HG03066 (cell line): Measurements from ENCODE around the gene AP1AR.
"Not testable (repeated sequence)": the region's sequence is repeated elsewhere in the genome, so short reads cannot be mapped to it uniquely, and the experiment has no call there.

Experiments
- ATAC-seq: cut with Tn5 transposase; IDR thresholded peaks from one replicate; pipeline ENCODE4 v1.9.1; 2021; ENCODE audit warnings: low read depth; ENCODE audit not compliant: unreplicated experiment

The AP1AR gene

DNA sequence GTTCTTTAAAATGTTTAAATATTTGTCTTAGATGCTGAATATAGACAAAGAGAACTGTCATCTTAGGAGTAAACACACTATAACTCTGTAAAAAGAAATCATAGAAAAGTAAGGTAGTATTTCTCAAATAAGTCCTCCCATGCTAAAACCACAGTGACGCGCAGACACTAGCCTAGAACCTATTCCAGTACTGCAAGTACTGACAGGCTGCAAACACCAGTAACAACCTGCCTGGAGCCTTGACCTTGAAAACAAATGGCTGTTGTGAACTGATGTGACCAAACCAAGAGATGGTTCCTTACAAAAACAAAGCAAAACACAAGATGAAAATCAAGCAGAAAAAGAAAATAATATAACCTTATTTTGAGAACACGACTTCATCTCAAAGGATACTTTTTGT is 45.6 kb downstream of the AP1AR start:
- no peak for ATAC-seq

DNA sequence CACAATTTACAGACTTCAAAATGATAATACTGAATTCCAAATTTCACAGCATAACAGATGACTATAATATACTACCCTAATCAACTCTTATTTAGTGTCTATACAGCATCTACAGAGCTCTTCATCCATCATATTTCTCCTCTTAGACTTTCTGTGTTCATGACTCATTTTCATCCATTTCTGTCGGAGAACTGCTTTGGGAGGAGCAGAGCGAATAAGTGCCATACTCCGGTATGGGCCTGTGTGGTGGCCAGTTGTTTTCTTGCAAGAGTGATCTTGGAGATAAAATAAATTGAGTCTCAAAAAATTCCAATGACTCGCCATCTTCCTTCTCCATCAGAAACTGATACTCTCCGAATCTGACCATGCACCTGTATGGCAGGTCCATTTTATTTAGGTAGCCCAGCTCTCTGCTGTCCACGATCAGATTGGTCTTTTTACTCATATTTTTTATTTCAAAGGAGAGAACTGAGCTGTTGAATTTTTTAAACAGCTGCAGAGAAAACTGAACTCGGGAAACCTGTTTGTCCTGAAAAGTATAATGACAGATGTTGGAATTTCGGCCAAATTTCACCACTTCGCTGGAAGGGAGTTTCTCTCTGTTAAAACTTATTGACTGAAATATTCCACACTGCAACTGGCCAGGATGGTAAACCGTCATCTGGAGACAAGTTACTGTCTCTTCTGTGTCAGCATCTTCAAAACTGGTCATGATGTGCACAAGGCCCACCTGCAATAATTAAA is 46.3 kb downstream of the AP1AR start:
- no peak for ATAC-seq

DNA sequence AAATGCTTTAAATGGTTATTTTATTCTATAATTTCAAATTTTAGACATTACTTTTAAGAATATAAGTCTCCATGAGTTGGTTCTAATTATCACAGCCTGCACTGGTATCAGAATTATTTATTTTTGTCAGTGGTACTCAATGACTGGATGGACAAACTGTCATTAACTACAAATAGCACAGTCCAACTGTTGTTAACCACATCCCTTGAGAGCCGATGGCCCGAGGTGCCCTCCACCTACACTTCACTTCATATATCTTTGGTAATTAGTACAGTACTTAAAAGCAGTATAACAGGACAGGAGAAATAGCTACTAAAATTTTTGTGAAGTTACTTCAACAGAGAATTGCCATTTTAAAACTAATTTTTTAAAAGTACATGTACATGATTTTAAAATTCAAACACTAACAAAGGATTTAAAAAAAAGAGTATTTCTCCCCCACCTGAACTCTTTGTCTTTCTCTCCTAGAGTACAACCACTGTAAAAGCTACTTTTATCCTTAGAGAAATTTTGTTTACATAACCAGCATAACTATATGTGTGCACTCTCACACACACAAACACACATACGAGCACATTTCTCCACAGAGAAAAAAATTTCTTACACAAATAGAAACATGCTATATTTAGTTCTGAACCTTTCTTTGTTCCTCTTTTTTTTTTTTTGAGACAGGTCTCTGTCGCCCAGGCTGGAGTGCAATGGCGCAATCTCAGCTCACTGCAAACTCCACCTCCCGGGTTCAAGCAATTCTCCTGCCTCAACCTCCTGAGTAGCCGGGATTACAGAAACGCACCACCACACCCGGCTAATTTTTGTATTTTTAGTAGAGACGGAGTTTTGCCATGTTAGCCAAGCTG is 47.7 kb downstream of the AP1AR start:
- ATAC-seq: peak; percentile 57

DNA sequence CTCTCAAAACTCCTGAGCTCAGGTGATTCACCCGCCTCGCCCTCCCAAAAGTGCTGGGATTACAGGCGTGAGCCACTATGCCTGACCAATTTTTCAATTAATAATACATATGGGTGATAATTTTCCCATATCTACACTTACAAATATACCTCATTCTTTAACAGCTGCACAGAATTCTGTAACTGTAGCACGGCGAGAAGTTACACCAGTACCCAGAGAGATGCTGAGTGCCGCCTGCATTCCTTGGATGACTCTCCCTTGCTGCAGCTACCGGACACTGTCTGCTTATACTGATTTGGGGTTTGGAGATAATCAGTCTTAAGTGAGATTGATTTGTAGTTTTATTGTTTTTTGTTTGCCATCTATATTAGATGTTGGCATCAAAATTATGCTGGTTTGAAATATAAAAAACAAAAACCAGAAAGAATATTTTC is 48.3 kb downstream of the AP1AR start:
- peak; percentile 35 for ATAC-seq

DNA sequence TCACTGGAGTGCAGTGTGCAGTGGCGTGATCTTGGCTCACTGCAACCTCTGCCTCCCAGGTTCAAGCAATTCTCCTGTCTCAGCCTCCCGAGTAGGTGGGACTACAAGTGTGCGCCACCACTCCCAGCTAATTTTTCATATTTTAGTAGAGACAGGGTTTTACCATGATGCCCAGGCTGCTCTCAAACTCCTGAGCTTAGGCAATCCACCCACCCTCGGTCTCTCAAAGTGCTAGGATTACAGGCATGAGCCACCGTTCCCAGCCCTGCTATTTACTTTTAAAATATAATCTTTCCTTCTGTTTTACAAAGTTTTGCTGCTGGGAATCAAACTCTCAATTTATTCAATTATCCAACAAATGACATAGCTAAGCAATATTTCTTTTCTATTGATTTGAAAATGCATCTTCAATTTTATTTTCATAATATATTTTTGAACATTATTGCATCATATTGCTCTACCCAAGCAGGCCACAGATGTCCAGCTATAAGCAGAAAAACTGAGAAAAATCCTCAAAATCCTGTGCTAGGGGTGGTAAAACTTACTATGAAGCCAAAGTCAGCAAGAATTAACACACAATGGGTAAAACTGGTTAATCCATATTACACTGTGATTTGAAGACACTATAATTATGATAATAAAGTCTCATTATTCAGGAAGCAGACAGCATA is 48.9 kb downstream of the AP1AR start:
- ATAC-seq: no peak

GRCh38 chr4:112281895-112282398 is 50.4 kb downstream of the AP1AR start:
- not testable (repeated sequence) for ATAC-seq

DNA sequence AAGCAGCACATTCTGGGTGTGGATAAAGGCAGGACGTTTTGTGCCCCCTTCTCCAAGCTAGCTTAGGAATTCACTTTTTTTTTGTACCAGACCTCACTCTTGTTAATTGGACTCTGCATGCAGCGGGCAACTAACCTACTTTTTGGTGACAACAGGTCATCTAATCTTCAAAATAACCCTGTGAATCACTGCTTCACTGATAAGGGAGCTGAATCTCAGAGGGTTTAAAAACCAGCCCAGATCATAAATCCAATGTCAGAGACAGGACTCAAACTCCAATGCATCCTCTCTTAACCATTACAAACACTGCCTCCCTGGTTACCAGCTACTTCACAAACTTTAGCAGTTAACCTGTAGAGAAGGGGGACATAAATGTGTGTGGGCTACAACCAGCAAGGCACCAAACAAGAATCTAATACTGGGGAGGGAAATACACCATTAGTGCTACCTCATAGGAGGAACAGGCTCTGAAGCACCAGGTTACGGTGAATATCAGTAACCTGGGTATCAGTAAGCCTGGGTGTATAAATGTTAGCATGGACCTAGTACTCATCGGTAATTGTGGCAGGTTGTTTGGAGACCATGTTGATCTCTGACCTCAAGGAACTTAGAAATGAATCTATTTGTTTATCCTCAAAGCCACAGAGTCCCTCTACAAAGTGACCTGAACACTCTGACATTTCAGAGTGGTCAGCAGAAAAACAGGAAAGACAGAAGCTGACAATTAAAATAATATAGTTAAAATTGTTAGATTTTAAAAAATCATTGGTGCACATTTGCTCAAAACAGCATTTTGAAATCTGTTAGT is 51.5 kb downstream of the AP1AR start:
- no peak for ATAC-seq

DNA sequence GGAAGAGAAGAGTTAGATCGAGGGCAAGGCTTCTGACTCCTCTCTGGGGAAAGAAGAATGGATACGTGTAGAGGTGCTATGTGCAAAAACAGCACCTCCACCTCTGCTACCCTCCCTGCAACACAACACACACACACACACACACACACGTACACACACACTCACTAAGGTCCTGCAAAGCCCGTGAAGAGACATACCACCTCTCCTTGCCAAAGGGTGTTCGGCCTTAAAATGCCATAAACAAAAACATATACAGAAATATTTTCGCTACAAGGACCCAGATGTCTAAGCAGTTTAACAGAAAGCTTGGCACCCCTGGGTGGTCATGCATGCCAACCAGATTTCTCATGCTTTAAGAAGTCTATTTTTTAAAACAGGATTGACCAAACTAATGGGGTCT is 52.6 kb downstream of the AP1AR start:
- no peak for ATAC-seq

GRCh38 chr4:112284662-112285411 is 53.2 kb downstream of the AP1AR start:
- ATAC-seq: no peak

DNA sequence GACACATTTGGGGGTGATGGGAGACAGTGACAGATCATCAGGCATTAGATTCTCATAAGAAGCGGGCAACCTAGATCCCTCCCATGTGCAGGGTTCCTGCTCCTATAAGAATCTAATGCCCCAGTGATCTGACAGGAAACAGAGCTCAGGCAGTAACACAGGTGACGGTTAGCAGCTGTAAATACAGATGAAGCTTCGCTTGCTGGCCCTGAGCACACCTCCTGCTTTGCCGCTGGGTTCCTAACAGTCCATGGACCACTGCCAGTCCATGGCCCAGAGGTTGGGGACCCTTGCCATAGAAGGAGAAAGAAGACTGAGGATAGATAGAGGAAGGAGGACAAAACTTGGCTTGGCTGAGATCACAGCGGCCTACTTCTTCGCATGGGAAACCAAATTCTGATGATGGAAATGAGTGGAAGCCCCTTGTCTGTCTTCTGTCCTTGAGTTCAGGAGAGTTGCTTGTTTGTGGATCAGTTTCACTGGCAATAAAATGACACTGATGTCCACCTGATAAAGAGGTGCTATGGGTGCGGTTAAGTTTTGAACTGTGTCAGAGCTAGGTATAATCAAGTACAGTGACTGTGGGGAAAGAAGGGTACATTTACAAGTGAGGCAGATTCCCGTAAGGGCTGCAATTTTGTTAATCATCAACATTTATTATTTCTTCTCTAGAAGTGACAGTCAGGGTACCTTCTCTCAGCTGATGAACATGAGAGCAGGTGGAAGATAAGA is 55.8 kb downstream of the AP1AR start:
- peak; percentile 20 for ATAC-seq

DNA sequence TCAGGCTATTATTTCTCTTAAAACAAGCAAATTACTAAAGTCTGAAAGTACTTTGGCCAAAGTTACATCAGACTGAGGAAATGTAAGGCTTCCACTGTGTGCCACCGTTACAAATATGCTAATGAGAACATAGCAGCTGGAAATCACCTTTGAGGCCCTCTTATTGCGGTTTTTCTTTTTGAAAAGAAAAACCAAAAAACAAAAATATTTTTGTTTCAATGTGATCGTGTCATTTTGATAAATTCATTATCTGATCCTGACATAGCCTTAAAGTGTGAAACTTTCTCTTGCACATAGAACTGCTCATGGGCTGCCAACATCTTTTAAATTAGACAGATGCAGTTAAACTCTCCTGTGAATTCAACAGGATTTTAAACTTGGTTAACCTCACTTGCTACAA is 56.9 kb downstream of the AP1AR start:
- ATAC-seq: peak; percentile 30

- ATAC-seq: no peak
These were observed 58.0 kb downstream of the AP1AR start for GRCh38 chr4:112289407-112290253.

DNA sequence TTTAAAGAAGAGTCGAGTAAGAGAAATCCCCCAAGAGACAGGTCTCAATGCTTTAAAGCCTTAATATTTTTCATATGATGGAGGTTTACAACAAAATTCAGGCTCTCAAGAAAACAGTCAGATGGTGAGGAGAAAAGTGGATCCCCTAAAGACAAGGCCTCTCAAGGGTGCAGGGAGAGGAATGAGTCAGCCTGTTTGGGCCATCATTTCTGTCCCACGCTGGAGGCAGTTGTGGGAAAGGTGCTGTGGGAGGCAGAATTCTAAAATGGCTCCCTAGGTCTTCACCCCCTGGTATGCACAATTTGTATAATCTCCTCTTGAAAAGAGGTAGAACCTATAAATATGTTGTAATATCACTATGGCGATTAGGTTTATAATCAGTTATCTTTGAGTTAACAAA is 58.8 kb downstream of the AP1AR start:
- ATAC-seq: no peak

DNA sequence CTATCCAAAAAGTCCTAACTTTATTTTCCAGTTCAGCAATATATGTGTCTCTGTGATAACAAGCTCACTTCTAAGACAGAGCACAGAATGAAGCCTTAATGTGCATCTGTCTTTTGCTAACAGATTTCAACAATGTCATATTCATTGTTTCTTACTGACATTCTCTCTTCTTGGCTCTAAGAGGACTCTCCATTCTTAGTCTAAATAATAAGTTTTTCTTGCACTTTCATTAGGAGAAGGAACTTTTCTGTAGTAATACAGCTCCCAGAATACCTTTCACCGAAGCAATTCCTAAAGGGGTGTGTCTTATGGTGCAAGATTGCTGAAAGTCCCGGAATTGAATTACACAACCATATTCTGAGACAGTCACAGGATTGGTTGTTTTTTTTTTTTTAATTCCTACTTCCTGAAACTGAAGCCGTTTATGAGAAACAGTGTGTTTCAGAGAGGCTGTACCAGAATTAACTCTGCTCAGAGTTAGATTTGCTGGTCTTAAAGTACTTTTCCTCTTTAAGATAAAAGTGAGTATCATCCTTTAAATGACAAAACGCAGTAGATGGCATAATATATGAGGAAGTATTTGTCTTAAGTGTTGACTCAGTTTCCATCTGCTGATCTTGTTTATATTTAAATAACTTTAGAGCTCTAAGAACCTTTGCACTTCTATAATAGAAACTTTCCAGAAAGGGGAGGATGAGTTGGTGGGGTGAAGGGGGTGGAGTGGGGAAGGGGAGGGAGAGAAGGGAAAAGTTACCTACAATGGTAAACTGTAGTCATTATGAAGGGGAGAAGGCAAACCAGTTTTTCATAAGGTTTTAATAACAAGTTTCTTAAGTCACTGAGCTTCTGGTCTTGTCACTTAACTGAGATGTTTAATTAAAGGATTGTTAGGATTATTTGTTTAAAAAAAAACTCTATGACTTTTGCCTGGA is 65.6 kb downstream of the AP1AR start, which contains the start of gene ALPK1:
ALPK1 (plus strand) TSS at position 421 of the 932 bp plus-strand sequence.
- ATAC-seq: peak; percentile 83

DNA sequence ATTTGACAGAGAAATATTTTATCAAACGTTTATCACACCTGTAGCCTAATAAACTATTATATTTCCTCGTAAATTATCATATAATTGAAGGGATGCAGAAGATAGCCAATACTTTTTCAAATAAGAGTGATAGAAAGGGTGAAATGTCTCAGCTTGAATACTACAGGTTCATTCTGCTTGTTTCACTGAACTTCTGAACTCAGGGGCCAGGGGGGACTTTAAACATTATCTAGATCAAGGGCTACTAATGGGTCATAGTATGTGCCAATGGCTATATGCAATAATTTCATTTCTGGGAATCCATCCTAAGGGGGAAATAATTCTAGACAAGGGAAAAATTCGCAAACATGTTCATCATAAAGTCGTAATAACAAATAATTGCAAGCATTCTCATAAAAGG is 68.1 kb downstream of the AP1AR start:
- no peak for ATAC-seq

DNA sequence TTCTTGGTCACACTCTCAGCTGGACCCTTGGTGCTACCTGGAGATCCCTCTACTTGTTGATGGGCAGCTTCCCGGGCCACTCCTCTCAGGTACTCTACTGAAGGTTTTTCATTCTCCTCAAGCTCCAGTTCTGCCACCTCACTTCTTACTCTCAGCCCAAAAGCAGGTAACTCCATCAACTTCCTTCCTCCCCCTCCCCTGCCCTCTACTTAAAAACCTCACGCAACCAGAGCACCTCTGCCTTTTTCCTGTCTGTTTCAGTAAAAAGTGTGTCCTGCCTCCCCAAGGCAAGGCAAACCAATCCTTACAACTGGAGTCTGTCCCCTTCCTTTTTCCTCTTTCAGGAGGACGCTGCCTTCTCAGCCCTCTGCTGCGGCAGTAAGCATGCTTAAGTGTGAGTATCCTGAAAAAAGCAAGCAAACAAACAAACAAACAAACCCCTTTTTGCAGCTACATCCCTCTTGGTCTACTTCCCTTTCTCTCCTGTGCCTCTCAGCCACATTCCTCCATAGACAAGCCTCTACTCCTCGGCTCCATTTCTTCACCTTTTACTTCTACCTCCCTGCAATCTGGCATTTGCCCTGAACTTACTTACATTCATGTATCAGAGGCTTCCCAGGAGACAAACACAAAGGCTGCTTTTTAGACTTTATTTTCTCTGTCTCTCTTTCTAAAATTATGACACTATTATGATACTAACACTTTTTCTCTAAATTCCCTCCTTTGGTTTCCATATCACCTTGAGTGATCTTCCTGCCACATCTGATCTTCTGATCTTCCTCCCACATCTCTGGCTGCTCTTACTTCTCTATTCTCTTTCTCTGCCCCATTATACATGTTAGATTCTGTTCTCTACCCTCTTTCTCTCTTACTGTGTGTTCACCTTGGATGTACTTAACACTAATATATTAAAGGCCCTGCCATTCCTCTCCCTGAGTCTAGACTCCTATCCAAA is 71.0 kb downstream of the AP1AR start:
- peak; percentile 60 for ATAC-seq
